ENCODE measurements around the gene RPS6KA5.
"Not testable (repeated sequence)": the region's sequence is repeated elsewhere in the genome, so short reads cannot be mapped to it uniquely, and the experiment has no call there.

RPS6KA5 gene

DNA sequence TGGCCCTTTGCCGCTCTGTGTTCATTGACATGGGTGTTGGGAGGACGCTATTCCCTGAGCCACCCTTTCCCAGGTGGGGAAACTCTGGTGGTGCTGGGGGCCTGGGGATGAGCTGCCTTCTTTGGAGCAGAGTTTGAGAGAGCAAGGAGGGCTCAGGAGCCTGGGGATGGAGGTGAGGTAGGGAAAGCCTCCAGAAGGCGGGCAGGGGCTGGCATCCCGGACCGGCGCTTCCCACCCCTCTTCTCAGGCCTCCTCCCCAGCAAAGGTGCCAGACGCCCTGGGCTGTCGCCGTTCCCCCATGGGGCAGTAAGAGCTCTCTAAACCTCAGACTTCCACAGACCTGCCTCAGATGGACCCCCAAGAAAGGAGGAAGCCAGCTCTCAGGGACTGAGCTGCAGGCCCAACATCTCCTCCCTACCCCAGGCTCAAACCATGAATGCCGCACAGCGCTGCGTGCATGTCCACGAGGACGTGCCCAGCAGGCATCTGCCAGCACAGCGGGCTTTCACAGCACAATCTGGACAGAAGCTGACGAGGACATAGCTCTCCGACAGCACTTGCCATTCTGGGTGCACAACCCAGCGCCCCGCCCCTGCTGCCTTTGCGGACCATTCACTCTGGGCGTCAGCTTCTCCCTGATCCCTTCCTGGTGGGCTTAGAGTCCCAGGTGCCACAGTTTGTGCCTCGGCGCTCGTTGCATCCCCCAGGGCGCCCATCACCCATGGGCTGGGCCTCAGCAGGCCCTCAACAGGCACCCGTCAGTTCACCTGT lies 229.3 kb downstream of the RPS6KA5 start:
- no peak for DNase-seq (ENCODE audit: low read depth)

DNA sequence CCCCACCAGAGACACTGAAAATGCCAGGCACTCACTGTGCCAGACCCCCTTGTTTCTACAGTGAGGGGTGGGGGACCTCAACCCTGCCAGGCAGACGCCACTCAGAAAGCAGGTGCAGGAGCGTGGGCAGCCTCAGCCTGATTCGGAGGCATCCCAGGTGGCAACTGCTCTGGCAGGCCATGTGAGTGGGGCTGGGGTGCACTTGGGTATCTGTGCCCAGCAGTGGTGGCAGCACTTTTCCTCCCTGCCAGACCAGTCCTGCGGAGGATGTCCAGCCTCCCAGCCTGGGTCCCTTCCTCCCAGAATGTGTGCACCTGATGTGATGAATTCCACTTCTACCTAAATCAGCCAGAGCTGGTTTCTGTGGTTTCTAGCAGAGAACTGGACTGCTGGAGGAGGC lies 230.8 kb downstream of the RPS6KA5 start:
- DNase-seq (ENCODE audit: low read depth), result no peak

DNA sequence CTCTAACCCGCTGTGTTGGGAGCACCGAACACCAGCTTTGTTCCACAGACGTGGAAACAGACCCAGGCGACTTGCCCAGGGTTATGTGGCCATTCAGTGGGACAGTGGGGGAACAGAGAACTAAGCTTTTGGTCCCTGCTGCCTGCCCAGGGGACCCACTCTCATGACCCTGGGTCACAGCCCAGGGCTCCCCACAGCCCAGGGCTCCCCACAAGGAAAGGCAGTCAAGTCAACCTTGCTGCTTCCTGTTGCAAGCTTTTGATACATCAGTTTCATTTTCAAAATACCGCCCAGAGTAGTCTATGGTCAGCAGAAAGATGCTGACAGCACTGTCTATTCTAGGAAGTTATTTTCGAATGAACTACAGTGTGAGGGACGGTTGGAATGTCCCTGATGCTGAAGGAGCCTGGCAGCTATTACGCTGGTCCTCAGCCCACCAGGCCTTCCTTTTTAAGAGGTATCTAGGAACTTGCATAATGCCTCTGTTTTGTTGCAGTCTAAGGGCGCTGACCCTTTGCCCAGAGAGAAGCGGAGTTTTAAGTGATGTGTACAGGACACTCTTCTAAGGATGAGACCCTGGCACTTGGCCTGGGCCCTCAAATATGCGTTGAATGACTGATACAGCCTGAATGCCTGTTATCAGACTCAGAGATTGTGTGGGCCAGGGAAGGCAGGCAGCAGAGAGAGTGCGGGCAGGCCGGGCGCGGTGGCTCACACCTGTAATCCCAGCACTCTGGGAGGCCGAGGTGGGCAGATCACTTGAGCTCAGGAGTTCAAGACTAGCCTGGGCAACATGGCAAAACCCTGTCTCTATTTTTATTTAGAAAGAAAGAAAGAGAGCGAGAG lies 231.6 kb downstream of the RPS6KA5 start:
- DNase-seq (ENCODE audit: low read depth), result no peak

DNA sequence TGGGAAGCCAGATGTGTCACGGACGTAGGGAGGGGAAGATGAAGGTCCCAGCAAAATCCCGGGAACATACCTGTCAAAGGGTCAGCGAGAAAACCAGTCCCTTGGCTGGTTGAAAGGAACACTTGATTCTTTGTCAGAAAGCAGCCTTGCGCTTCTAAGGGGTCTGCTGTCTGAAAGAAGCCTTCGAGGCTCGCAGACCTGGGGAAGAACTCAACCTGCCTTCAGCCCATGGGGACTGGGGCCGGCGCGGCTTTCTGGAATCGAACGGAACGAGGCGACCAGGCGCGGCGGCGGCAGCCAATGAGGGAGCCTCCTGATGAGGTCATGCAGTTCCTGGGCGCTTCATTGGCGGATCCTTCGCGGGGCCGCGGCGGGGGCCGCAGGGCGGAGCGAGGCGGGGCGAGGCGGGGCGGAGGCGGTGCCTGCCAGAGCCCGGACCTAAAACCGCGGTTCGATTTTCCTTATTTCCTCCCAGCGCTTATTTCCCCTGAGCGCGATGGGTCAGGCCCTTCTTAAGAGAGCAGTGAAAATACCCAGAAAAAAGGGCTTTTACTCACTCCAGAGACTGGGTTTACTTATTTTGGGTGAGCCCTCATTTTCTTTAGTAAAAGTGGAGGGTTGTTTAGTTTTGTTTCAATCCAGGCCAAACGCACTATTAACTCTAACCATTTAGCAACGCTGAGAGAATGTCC lies 232.4 kb downstream of the RPS6KA5 start:
- DNase-seq (ENCODE audit: low read depth), result peak; percentile 52

DNA sequence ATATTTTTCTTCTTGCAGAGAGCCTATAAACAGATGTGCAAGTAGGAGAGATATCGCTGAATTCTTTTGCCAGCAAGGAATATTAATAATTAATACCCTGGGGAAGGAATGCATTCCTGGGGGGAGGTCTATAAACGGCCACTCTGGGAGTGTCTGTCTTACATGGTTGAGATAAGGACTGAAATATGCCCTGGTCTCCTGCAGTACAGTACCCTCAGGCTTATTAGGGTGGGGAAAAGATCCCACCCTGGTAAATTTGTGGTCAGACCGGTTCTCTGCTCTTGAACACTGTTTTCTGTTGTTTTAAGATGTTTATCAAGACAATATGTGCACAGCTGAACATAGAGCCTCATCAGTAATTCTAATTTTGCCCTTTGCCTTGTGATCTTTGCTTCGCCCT lies 236.9 kb downstream of the RPS6KA5 start:
- DNase-seq (ENCODE audit: low read depth), result not testable (repeated sequence)

DNA sequence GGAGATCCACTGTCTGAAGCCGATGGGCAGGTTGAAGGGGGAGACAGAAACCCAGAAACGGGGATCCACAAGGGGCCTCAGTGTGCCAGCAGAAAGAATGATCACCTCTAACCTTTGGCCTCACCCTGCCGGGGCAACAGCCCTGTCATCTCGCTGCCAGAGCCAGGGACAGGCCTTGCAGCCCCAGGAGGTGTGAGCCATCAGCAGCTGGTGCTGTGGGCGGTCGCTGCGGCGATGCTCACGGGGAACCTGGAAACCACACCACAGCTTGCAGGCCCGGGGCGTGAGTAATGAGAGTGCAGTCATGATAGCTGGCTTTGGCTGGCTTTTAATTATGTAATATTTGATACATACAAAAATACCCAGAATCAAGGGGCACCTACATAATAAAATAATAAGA lies 239.5 kb downstream of the RPS6KA5 start:
- DNase-seq (ENCODE audit: low read depth), result no peak

DNA sequence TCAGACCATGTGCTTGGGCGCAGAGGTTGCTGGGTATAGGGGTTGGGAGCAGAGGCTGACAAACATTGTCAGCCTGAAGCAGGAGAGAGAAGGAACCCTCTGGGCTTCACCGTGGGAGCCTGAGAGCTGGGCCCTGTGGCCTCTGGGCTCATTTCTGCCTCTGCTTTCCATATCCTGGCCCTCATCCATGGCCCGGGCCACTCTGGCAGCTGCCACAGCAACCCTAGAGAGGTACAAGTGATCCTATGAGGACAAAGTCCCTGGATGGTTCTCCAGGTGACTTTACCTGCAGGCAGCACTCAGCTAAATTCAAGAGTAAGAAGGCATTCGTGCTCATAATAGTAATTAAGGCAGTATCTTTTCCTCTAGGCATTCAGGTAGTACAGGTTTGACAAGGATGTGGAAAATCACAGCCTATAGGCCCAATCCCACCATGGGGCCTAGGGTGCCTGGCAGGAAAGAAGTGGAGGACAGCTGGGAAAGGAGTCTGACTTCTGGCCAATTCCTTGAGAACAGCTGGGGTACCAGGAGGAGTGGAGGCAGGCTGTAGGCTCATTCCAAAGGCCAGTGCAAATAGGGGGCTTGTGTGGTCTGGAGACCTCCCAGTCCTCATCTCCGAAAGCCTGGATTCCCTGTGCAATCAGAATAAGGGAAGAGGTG lies 240.6 kb downstream of the RPS6KA5 start:
- no peak for DNase-seq (ENCODE audit: low read depth)

DNA sequence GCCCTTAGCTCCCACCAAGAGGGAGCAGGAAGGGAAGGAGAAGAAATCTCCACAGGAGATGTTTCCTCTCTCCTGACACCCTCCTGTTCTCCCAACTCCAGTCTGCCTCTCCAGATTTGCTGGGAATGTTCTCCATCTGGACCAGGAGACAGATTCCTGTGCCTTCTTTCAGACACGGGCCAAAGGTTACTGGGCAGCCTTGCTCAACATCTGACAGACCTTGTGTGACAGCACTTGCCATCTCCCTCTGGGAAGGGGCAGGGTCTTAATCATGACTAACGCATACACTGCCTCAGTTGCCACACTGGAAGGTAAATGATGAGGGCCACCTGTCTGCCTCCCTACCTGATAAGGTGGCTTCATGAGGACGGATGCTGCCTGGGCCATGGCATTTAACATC lies 241.7 kb downstream of the RPS6KA5 start:
- no peak for DNase-seq (ENCODE audit: low read depth)

DNA sequence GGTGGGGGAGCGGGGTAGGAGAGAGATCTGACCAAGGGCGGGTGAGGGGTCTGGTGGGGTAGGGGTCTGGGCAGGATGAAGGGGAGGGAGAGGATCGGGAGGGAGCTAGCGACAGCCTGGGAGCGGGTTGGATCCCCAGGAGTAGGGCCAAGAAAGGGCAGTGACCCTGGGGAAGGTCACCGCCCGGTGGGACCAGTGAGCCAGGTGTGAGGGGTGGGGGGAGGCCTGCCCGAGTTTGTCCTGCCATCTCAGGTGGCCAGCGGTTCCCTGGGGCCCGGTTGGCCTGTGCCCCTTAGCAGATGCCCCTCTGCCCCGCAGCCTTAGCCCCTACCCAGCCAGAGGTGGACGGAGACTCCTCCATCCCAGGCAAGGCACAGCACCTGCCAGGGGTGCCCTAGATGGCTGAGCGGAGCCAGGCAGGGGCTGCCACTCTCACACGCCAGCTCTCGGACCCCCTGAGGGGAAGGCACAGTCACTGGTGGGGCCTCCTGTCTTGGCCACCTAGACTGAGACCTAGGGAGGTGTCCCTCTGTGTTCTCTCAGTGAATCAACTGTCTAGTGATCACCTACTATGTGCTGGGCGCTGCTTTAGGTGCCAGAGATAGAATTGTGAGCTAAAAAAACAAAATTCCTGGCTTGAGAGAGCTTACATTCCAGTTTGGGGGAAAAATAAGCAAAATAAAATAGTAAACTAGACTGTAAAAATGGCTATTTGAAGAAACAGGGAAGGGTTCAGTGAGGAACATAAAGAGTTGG lies 243.6 kb downstream of the RPS6KA5 start:
- no peak for DNase-seq (ENCODE audit: low read depth)

DNA sequence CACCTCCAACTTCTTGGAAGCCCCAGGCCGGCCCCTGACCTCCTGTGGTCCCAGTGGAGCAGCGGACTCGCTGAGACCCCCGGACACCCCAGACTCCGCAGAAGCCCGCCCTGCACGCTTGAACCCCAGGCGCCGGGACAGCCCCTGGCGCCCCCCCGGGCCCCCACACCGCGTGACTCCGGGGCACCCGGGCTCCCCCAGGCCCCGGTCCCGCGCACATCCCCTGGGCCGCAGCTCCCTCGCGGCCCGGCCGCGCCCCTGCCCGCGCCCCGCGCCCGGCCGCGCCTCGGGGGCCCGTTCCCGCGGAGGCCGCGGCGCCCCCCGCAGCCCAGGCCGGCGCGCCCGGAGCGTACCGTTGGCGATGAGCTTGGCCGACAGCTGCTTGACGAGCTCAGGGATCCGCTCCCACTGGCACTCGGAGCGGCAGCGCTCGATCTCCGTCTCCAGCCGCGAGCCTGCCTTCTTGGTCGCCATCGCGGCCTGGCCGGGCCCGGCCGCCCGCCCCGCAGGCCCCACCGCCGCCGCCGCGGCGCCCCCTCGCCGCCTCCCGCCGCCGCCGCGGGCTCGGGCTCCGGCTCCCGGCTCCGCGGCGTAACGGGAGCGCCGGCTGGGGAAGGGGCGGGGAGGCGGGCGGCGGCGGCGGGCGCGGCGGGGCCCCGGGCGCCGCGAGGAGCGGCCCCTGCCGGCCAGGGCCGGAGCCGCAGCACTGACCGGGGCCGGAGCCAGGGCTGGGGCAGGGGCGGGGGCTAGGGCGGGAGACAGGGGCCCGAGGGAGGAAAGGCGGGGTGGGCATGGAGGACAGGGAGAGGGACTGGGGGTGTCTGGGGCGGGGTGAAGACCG lies 244.4 kb downstream of the RPS6KA5 start, which contains the start of gene TTC7B:
Gene TTC7B, minus strand, starts transcription at position 609 of the 841 bp plus-strand sequence. Its CDS starts 135 bp downstream, at position 474.
- DNase-seq (ENCODE audit: low read depth), result no peak

DNA sequence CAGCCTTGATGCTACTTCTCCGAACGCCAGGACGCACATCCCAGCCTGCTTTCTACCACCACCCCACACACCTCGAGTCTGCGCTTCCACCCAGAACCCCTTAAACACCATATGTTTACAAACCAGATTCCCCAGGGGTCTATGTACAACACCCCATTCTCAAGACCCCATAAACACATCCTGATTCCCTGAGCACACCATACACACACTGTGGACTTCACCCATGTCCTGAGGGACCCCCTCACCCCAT lies 244.9 kb downstream of the RPS6KA5 start:
- DNase-seq (ENCODE audit: low read depth), result no peak

DNA sequence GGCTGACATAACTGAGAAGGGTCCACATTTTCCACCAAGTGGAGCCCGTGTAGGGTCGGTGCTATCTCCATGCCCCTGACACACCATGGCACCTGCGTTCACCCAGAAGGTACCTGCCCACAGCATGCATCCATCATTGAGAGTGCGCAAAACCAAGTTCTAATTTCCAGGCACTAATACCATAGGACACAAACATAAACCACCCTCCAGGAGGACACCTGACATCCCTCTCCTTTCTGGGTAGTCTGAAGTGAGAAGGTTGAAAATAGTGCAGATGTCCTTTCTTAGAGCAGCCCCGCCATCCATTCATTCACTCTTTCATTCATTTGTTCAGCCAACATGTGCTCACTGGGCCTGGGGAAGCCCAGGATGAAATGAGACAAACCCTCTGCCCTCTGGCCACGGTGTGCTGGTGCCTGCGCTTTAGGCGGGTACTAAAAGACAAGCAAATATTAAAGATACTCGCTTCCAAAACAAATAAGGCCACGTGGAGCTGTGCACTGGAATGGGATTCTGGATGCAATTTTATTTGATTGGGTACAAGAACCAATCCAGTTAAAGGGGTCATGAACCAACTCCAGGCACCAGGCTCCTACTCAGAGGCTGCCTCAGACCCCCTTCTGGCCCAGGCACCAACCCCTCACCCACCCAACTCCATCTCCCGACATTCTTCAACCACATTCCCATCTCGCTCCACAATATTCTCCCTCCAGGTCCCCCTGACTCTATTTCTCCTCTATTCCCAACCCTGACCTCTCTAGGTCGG lies 245.5 kb downstream of the RPS6KA5 start:
- no peak for DNase-seq (ENCODE audit: low read depth)

DNA sequence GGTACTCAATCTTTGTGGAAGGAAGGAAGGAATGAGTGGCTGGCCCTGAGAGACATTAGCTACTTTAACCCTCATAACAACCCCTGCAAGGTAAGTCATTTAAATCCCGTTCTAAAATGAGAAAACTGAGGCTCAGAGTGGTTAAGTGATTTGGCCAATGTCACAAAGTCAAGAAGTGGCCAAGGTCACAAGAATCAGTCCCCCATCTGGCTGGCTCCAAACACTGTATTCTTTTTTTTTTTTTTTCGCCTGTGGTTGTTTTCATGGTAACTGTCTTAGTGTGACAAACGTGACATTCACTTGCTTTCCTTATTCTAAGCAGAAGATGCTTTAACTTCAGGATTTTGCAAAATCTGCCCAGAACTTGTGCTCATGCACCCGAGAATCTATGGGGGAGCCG lies 247.0 kb downstream of the RPS6KA5 start:
- no peak for DNase-seq (ENCODE audit: low read depth)

DNA sequence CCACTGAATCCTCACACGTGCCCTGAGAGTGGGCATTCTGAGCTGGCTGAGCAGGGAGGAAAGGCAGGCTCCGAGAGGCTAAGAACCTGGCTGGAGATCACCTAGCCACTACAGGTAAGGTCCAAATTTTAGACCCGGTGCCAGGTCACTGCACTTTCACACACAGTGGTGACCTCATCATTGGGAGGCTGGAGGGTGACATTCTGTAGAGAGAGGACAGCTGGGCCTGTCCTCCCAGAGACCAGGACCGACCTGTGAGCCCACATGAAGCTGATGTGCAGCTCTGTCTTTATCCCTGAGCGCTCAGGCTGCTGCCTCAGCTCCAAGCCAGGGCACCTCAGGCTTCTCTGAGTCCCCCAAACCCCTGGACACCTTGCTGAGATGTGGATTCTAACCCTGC lies 248.3 kb downstream of the RPS6KA5 start:
- DNase-seq (ENCODE audit: low read depth), result no peak

DNA sequence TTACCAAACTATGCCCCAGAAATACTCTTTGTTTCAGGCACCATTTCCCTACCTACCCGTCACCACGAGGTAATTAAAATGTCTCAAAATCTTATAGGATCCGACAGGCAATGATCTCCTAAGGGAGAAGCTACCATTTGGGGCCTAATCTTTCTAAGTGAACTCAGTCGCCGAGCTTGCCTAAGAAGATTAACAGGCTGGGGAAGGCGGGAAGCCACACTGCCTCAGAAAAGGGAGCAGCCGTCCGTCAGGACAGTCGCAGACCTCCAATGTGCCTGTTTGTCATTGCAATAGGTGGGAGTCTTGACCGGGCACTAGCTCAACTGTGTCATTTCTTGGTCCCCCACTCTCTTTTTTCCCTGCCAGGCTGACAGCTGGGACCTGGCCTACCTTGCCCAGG lies 248.8 kb downstream of the RPS6KA5 start:
- no peak for DNase-seq (ENCODE audit: low read depth)

DNA sequence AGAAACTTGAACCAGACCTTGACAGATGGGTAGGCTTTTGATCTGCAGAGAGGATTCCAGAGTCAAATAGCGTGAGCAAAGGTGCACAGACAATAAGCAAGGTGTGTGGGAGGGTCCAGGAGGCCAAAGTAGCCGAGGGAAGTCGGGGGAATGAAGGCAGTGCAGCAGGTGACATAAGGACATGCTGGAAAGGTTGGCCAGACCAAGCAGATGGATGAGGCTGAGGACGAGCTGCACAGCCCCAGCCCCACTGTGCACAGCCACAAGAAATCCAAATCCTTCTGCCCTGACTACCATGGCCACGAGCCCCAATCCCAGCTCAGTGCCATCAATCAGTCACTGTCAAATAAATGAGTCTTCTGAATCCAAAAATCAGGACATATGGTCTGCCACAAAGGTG lies 249.6 kb downstream of the RPS6KA5 start:
- DNase-seq (ENCODE audit: low read depth), result no peak

DNA sequence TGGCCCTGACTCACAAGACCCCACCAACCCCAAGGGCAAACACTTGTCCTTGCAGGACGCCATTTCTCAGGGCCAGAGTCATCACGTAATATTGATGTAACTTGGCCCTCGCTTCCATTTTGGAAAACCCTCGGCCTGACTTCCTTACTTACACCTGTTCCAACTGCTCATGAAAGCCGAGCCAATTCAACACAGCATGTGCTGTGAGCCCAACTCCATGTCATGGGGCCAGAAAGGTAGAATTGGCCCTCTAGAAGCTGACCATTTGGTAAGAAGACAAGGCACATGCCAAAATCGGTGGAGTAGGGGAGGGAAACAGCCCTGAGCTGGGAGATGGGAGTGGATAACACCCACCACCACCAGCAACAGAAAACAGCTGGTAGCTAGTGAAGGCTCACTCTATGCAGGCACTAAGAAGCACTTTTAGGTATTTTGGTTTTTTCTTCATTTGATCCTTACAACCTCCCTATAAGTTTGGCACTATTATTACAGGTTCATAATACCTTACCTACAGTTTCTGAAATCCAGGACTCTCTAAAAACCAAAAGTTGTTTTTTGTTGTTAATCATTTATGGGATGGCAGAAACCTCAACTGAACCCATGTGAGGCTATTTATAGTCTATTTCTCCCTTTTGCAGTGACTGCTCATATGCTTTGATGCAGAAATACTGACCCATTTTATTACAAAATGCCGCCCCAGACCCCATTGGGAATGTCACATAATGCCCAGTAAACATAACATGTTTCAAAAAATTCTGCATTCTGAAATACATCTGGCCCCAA lies 250.7 kb downstream of the RPS6KA5 start:
- DNase-seq (ENCODE audit: low read depth), result no peak

DNA sequence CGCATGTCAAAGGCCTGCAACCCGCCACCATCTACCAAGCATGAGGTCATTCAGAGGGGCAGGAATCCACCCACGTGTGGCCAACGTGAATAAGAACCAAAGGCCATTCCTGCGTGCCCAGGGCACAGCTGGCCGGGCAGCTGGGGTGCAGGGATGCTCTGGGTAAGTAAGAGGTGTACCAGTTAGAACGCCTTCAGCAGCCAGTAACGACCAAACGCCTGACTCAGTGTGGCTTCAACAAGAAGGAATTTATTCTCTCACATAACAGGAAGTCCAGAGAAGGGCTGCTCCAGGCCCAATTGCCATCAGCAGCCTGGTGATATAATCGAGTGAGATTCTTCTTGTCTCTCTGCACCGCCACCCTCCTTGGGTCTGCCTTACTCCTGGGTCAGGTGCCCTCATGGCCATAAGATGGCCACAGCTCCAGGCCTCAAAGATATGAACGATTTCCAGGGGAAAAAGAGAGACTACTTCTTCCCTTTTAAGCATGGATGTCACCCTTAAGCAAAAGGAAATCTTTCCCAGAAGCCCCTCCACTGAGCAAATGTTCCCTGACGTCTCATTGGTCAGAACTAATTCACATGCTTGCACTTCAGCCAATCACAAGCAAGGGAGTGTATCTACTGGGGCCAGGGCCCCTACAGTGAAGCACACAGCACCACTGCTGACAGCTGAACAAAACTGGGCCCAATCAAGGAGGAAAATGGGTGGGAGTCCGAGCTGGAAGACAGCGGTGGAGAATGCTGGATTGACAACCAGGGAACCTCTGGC lies 251.5 kb downstream of the RPS6KA5 start:
- no peak for DNase-seq (ENCODE audit: low read depth)

All from fibroblast of the conjunctiva (primary cell).